ENCODE results near the gene ATP2A1.

DNA sequence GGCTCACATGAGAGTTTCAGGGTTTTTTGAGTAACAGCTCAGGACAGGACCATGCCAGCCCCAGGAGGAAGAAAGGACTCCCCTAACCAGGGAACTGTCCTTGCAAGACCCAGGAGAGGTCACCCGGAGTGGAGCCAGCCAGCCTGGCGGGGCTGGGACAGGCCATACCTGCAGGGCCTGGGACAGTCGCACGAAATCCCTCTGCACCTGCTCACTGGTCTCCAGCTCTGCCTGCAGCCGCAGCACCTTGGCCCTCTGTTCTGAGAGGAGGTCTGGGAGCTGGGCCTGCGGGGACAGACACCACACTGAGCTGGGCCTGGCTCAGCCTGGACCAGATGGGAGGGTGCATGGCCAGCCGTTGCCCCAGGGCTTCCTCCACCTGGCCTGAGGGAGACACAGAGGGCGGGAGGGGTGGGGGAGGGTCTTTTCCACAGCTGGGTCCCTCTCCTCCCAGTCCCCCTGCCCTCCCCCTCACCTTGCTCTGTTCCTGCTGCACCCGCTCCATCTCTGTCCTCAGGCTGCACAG lies 27.0 kb downstream of the ATP2A1 start:
- TF ChIP-seq, protein P1, sequence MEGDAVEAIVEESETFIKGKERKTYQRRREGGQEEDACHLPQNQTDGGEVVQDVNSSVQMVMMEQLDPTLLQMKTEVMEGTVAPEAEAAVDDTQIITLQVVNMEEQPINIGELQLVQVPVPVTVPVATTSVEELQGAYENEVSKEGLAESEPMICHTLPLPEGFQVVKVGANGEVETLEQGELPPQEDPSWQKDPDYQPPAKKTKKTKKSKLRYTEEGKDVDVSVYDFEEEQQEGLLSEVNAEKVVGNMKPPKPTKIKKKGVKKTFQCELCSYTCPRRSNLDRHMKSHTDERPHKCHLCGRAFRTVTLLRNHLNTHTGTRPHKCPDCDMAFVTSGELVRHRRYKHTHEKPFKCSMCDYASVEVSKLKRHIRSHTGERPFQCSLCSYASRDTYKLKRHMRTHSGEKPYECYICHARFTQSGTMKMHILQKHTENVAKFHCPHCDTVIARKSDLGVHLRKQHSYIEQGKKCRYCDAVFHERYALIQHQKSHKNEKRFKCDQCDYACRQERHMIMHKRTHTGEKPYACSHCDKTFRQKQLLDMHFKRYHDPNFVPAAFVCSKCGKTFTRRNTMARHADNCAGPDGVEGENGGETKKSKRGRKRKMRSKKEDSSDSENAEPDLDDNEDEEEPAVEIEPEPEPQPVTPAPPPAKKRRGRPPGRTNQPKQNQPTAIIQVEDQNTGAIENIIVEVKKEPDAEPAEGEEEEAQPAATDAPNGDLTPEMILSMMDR (IDR thresholded peaks at IDR 0.05; ENCODE audit: extremely low read depth in 1 of 2, insufficient read depth in 1 of 2, low read depth in 1 of 2, low read length in 2 of 2): no peak
- TF ChIP-seq FOS (IDR thresholded peaks at IDR 0.05; ENCODE audit: borderline replicate concordance, insufficient read depth, low read length): no peak
- no peak for TF ChIP-seq POLR2AphosphoS5 (IDR thresholded peaks at IDR 0.05; ENCODE audit: insufficient read depth, low read depth, low read length)
- TF ChIP-seq POLR2A (IDR thresholded peaks at IDR 0.05; ENCODE audit: low read depth, low read length): no peak
